Common myeloid progenitor, CD34-positive (primary cell): ENCODE results near the gene RRP36.

ENCODE experiments used
- CTCF ChIA-PET: fragments of 350-600 bp; sonication (Branson Sonifier 250); formaldehyde crosslinking; loops from one replicate; lab custom pipeline; 2021; ENCODE audit warnings: antibody characterized with exemption; lab: Charles Lee
- POLR2A ChIA-PET: fragments of 350-600 bp; sonication (Branson Sonifier 250); formaldehyde crosslinking; loops from one replicate; lab custom pipeline; 2021; ENCODE audit warnings: antibody characterized with exemption; lab: Charles Lee
- DNase-seq, 3 donors: peaks; one replicate each; pipeline versions ENCODE4 v3.0.0 to v3.0.0-alpha.2; 2013
- H3K27ac ChIP-seq, 2 experiments: 1 replicate in 1 of 2; 2 replicates in 1 of 2; pipeline ENCODE4 v1.7.0; 2013; ENCODE audit warnings: inconsistent platforms in 2 of 2, low read length in 2 of 2, mild to moderate bottlenecking in 2 of 2, low read depth in 1 of 2, moderate library complexity in 1 of 2; ENCODE audit not compliant: severe bottlenecking in 2 of 2, insufficient read depth in 1 of 2, poor library complexity in 1 of 2
- H3K27me3 ChIP-seq, 5 experiments: replicated peaks in 2 of 5; 1 replicate in 3 of 5; 2 replicates in 2 of 5; pipeline versions ENCODE4 v1.6.1 to v1.7.0; 2013; ENCODE audit warnings: low read length in 4 of 5, mild to moderate bottlenecking in 2 of 5, moderate library complexity in 2 of 5, inconsistent platforms in 1 of 5; ENCODE audit not compliant: insufficient read depth in 5 of 5, control insufficient read depth in 4 of 5
- H3K36me3 ChIP-seq, 4 experiments: 1 replicate in 2 of 4; 2 replicates in 2 of 4; pipeline versions ENCODE4 v1.6.1 to v1.7.0; 2013; ENCODE audit warnings: low read length in 3 of 4, control low read depth in 1 of 4, mild to moderate bottlenecking in 1 of 4; ENCODE audit not compliant: control insufficient read depth in 4 of 4, insufficient read depth in 4 of 4
- H3K4me1 ChIP-seq, 4 experiments: 1 replicate in 3 of 4; 2 replicates in 1 of 4; pipeline versions ENCODE4 v1.6.1 to v1.7.1; 2013; ENCODE audit warnings: low read length in 3 of 4, mild to moderate bottlenecking in 3 of 4, control low read depth in 1 of 4, inconsistent platforms in 1 of 4, moderate library complexity in 1 of 4; ENCODE audit not compliant: control insufficient read depth in 4 of 4, insufficient read depth in 4 of 4; ENCODE audit errors: control extremely low read depth in 1 of 4
- H3K4me3 ChIP-seq, 7 experiments: 1 replicate in 4 of 7; 2 replicates in 3 of 7; pipeline versions ENCODE4 v1.5.1 to v1.7.0; 2013; ENCODE audit warnings: mild to moderate bottlenecking in 7 of 7, low read length in 6 of 7, moderate library complexity in 6 of 7, inconsistent platforms in 2 of 7, low read depth in 2 of 7, control low read depth in 1 of 7; ENCODE audit not compliant: insufficient read depth in 4 of 7, control insufficient read depth in 1 of 7; ENCODE audit errors: extremely low read depth in 1 of 7
- H3K9me3 ChIP-seq, 5 experiments: 1 replicate in 4 of 5; 2 replicates in 1 of 5; pipeline versions ENCODE4 v1.6.1 to v1.7.1; 2013; ENCODE audit warnings: low read length in 4 of 5, mild to moderate bottlenecking in 2 of 5, inconsistent platforms in 1 of 5, low read depth in 1 of 5, moderate library complexity in 1 of 5; ENCODE audit not compliant: control insufficient read depth in 4 of 5, insufficient read depth in 2 of 5; ENCODE audit errors: control extremely low read depth in 1 of 5
- WGBS: methylation state at CpG from one replicate; pipeline ENCODE4 v1.1.5; 2013; ENCODE audit not compliant: insufficient coverage; 5-methylcytosine and 5-hydroxymethylcytosine counted together

RRP36 gene

GRCh38 chr6:43059168-43060033 is 38.0 kb downstream of the RRP36 start, which contains the start of the genes KLC4 and MRPL2:
TSS of gene KLC4 (plus strand) at chr6:43059631. CDS start at chr6:43061336, 1,705 bp downstream.
TSS of gene MRPL2 (minus strand) at chr6:43059434. CDS start at chr6:43059381, 53 bp downstream.
- peaks cover 9 to 24% (median 18%) of the 10 kb centered on the region in 4 experiments for H3K4me1 ChIP-seq
- H3K9me3 ChIP-seq = no peaks in the 10 kb centered on the region
- no peaks in the 10 kb centered on the region for H3K27me3 ChIP-seq
- ChIA-PET POLR2A (interaction anchor here (0.5 to 1.0 kb wide), 2 partner anchors 81 to 130 kb away, joined by 3 to 4 read pairs; partner anchors contain the start of genes CNPY3 and PEX6), CTCF (interaction anchor here (0.9 to 2.2 kb wide), 4 partner anchors 10 to 70 kb away, joined by 4 to 8 read pairs (median 6); no protein-coding TSS in a partner anchor)
- DNase-seq = peak; percentile 99
- H3K4me3 ChIP-seq = peak within 1 kb of the TSS; percentile 74 to 100 (median 98)
- WGBS = under 1% methylated on average over 43 of the region's 64 CpGs
- H3K27ac ChIP-seq = peak within 1 kb of the TSS; percentile 97 to 99
- peaks cover 4 to 24% (median 16%) of the 10 kb centered on the region in 4 experiments for H3K36me3 ChIP-seq

- WGBS = 8% methylated on average over 11 of the region's 15 CpGs
- no peak for DNase-seq
- no peaks in the 10 kb centered on the region for H3K27me3 ChIP-seq
- H3K4me1 ChIP-seq = peaks cover 9 to 23% (median 18%) of the 10 kb centered on the region in 4 experiments
- CTCF ChIA-PET = interaction anchor here (0.5 to 2.2 kb wide), 6 partner anchors 9 to 322 kb away, joined by 3 to 8 read pairs (median 4); partner anchors contain the start of gene PTK7
- peak overlapping the region; percentile 97 to 99 for H3K27ac ChIP-seq
- H3K36me3 ChIP-seq = peaks cover 4 to 23% (median 13%) of the 10 kb centered on the region in 4 experiments
- peak overlapping the region; percentile 74 to 100 (median 98) for H3K4me3 ChIP-seq
- H3K9me3 ChIP-seq = no peaks in the 10 kb centered on the region
- POLR2A ChIA-PET = interaction anchor here (1.0 kb wide), 1 partner anchor 81 kb away, joined by 3 read pairs; the partner anchor contains the start of gene PEX6
These were observed 38.8 kb downstream of the RRP36 start for GRCh38 chr6:43060034-43060754.

GRCh38 chr6:43060755-43061633 is 39.6 kb downstream of the RRP36 start:
- no peaks in the 10 kb centered on the region for H3K27me3 ChIP-seq
- H3K4me1 ChIP-seq = peaks cover 9 to 23% (median 18%) of the 10 kb centered on the region in 4 experiments
- no peaks in the 10 kb centered on the region for H3K9me3 ChIP-seq
- 98% methylated on average over 12 of the region's 12 CpGs for WGBS
- DNase-seq = no peak
- peaks cover 4 to 21% (median 10%) of the 10 kb centered on the region in 4 experiments for H3K36me3 ChIP-seq
- H3K27ac ChIP-seq = no peak overlapping the region
- ChIA-PET POLR2A (no interaction called here), CTCF (interaction anchor here (0.5 to 1.6 kb wide), 6 partner anchors 12 to 321 kb away, joined by 3 to 5 read pairs (median 3); partner anchors contain the start of gene PTK7)
- H3K4me3 ChIP-seq = peak overlapping the region in 3 of 7 experiments; percentile 99 to 100 (median 99)

- H3K27ac ChIP-seq = no peak overlapping the region
- H3K36me3 ChIP-seq = peaks cover 6 to 25% (median 11%) of the 10 kb centered on the region in 4 experiments
- POLR2A ChIA-PET = no interaction called here
- peaks cover 9 to 23% (median 18%) of the 10 kb centered on the region in 4 experiments for H3K4me1 ChIP-seq
- 94% methylated on average over 2 of the region's 2 CpGs for WGBS
- no peaks in the 10 kb centered on the region for H3K27me3 ChIP-seq
- no peak overlapping the region for H3K4me3 ChIP-seq
- CTCF ChIA-PET = interaction anchor here (1.2 to 1.6 kb wide), 4 partner anchors 11 to 82 kb away, joined by 3 to 5 read pairs (median 4); partner anchors contain the start of gene PTK7
- no peak for DNase-seq
- H3K9me3 ChIP-seq = no peaks in the 10 kb centered on the region
These were observed 40.4 kb downstream of the RRP36 start for GRCh38 chr6:43061861-43062260.

GRCh38 chr6:43062818-43063217 is 41.4 kb downstream of the RRP36 start:
- H3K27me3 ChIP-seq = no peaks in the 10 kb centered on the region
- no peaks in the 10 kb centered on the region for H3K9me3 ChIP-seq
- H3K27ac ChIP-seq = no peak overlapping the region
- no peak for DNase-seq
- WGBS = 100% methylated on average over 8 of the region's 12 CpGs
- ChIA-PET POLR2A (no interaction called here), CTCF (interaction anchor here (1.6 to 2.8 kb wide), 2 partner anchors 8 to 66 kb away, joined by 7 to 11 read pairs; partner anchors contain the start of gene CUL7)
- H3K4me1 ChIP-seq = peaks cover 9 to 22% (median 18%) of the 10 kb centered on the region in 4 experiments
- peaks cover 5 to 22% (median 8%) of the 10 kb centered on the region in 4 experiments for H3K36me3 ChIP-seq
- no peak overlapping the region for H3K4me3 ChIP-seq
